DOHH2 (cell line): ENCODE data around the gene SLC16A13.

Source experiments
- EZH2phosphoT487 ChIP-seq: fragments of 200-600 bp; sonication (generic); IDR thresholded peaks from 2 replicates; pipeline ENCODE4 v1.6.1; 2017; ENCODE audit warnings: borderline replicate concordance, mild to moderate bottlenecking, antibody characterized with exemption, low read length, moderate library complexity, mixed read lengths
- TF ChIP-seq, protein P1 (sequence below): fragments of 200-600 bp; sonication (generic); IDR thresholded peaks from one replicate; pipeline ENCODE4 v1.5.1; 2014; ENCODE audit warnings: antibody characterized with exemption, mild to moderate bottlenecking, low read depth, low read length; ENCODE audit not compliant: poor library complexity, severe bottlenecking

DNA sequence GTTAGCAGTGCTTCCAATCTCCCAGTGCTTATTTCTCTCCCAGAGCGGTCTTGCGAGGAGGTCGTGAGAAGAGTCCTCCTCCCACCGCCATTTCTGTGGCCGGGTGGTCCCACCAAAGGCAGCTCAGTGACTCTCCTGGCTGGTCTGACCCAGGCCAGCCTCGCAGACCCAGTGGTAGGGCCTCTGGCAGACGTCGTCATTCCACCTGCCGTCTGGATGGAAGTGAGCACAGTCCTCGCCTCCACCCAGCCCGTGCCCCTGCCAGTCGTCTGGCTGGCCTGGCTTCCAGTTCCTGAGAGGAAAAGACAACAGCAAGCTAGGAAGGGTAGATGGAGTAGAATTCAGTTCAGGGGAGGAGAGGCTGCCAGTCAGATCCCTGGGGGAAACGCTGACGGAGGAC is 39.1 kb downstream of the SLC16A13 start:
- TF ChIP-seq, protein P1, sequence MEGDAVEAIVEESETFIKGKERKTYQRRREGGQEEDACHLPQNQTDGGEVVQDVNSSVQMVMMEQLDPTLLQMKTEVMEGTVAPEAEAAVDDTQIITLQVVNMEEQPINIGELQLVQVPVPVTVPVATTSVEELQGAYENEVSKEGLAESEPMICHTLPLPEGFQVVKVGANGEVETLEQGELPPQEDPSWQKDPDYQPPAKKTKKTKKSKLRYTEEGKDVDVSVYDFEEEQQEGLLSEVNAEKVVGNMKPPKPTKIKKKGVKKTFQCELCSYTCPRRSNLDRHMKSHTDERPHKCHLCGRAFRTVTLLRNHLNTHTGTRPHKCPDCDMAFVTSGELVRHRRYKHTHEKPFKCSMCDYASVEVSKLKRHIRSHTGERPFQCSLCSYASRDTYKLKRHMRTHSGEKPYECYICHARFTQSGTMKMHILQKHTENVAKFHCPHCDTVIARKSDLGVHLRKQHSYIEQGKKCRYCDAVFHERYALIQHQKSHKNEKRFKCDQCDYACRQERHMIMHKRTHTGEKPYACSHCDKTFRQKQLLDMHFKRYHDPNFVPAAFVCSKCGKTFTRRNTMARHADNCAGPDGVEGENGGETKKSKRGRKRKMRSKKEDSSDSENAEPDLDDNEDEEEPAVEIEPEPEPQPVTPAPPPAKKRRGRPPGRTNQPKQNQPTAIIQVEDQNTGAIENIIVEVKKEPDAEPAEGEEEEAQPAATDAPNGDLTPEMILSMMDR, result no peak
- no peak for TF ChIP-seq EZH2phosphoT487
